H7 (cell line): Measurements from ENCODE around the gene LRRC4C. TPM values are rescaled to one million over a fixed set of nuclear protein-coding genes. Genes with fewer than 3 reads are reported as not detected.

ENCODE experiments used
- DNase-seq: peaks from one replicate; pipeline ENCODE4 v3.0.0; 2012
- H3K27me3 ChIP-seq: 2 replicates; pipeline ENCODE4 v1.6.0; 2011; ENCODE audit warnings: mild to moderate bottlenecking, low read length; ENCODE audit not compliant: control insufficient read depth, insufficient read depth
- H3K36me3 ChIP-seq: replicated peaks from 2 replicates; pipeline ENCODE4 v1.5.1; 2011; ENCODE audit warnings: low read length; ENCODE audit not compliant: control insufficient read depth, insufficient read depth
- H3K4me3 ChIP-seq: 2 replicates; pipeline ENCODE4 v1.5.1; 2011; ENCODE audit warnings: low read depth, mild to moderate bottlenecking, control low read depth, low read length, moderate library complexity; ENCODE audit not compliant: insufficient read depth
- total RNA-seq: library from RNA; depleted of rRNA; stranded (reverse); fragments of >200 nt; shearing (Covaris generic); gene quantifications from 2 replicates; pipeline ENCODE4 v1.2.3, GENCODE V29; 2014

The LRRC4C gene
- total RNA-seq, 1 experiment from 2014 or later, result 0.66 TPM

DNA sequence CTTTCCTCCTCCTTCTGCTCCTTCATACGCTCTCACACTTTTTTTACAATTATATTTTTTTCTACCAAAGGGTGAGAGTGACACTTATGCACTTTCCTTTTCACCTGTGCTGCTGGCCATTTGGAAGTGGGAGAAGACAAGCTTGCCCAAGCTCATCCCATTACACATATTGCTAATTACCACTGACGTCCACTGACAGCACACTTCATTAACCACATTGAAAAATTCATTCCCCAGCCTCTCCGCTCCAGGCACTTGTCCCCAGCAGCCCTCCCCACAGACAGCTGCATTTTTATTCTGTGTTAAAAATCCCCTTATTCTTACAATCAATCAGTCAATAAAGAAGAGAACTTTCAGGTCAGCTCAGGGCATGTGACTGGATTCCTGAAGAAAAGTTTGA lies 175.1 kb downstream of the LRRC4C start:
- no peak for DNase-seq
- no peaks in the 10 kb centered on the region for H3K27me3 ChIP-seq
- no peak overlapping the region for H3K4me3 ChIP-seq
- H3K36me3 ChIP-seq, result no peaks in the 10 kb centered on the region

DNA sequence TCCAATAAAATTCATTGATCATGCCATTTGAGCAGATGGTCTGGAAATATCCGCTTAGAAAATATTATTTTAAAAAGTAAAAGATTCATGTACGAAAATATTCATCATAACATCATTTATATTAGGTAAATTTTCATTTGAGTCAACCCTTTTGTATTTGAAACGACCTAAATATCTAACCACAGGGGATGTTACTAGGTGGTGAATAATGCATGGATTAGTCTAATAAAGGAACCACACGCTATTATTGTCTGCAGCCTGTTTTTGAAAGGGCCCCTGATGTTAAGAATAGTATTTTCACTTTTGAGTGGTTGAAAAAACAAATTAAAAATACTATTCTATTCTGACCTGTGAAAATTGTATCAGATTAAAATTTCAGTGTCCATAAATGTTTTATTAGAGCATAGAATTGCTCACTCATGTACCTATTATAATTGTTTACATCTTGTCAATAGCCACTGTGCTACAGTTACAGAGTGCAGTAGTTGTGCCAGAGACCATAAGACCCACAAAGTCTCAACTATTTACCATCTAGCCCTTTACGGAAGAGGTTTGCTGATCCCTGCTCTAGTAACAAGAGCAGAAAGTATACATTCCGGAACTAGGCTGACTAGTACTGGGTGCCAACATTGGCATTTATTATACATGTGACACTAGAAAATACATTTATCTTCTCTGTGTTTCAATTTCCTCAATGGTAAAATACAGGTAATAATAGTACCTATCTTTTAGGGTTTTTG lies 176.1 kb downstream of the LRRC4C start:
- H3K4me3 ChIP-seq, result no peak overlapping the region
- DNase-seq, result no peak
- no peaks in the 10 kb centered on the region for H3K27me3 ChIP-seq
- no peaks in the 10 kb centered on the region for H3K36me3 ChIP-seq

- Histone ChIP-seq H3K4me3 (no peak overlapping the region), H3K36me3 (no peaks in the 10 kb centered on the region), H3K27me3 (no peaks in the 10 kb centered on the region)
- no peak for DNase-seq
Observed at GRCh38 chr11:41282395-41282794, 177.1 kb downstream of the LRRC4C start.

GRCh38 chr11:41281131-41281742 lies 178.2 kb downstream of the LRRC4C start:
- Histone ChIP-seq H3K27me3 (no peaks in the 10 kb centered on the region), H3K36me3 (no peaks in the 10 kb centered on the region), H3K4me3 (no peak overlapping the region)
- no peak for DNase-seq

- Histone ChIP-seq H3K36me3 (no peaks in the 10 kb centered on the region), H3K4me3 (no peak overlapping the region), H3K27me3 (no peaks in the 10 kb centered on the region)
- DNase-seq, result no peak
Observed at GRCh38 chr11:41274831-41275230, 184.6 kb downstream of the LRRC4C start.

DNA sequence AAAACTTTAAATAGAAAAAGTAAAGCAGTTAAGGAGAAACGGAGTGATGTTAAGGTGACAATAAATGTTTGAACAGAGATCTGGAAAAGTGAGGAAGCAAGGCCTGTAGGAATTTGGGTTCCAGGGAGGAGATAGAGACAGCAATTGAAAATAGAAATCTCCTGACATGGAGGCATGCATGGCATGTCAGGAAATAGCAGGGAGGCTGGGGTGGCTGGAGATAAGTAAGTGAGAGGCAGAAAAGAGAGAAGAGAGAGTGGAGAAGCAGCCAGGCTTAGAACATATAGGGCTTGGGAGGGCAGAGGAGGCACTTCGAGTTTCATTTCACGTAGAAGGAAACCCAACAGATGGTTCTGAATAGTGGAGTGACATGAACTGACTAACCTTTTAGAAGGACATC lies 185.5 kb downstream of the LRRC4C start:
- no peaks in the 10 kb centered on the region for H3K27me3 ChIP-seq
- H3K36me3 ChIP-seq, result no peaks in the 10 kb centered on the region
- no peak for DNase-seq
- no peak overlapping the region for H3K4me3 ChIP-seq

- Histone ChIP-seq H3K27me3 (no peaks in the 10 kb centered on the region), H3K4me3 (no peak overlapping the region), H3K36me3 (no peaks in the 10 kb centered on the region)
- DNase-seq, result no peak
Observed at GRCh38 chr11:41267451-41267850, 192.0 kb downstream of the LRRC4C start.

DNA sequence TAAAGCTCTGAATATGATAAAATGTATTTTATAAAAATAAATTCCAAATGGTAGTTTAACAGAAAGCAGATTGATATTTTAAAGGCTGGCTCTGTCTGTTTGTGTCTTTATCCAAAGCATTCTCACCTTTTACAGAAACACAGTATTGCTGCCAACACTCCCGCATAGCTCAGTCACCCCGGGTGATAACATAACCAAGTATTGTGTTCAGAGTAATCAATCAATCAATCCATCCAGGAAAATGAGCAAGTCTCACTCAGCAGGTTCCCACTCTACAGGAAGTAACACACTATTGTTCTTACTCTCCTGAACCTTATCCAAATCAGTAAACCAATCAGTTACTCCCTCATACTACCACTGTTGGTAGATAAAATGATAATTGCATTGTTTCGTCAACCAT lies 203.4 kb downstream of the LRRC4C start:
- H3K27me3 ChIP-seq, result no peaks in the 10 kb centered on the region
- no peaks in the 10 kb centered on the region for H3K36me3 ChIP-seq
- no peak overlapping the region for H3K4me3 ChIP-seq
- DNase-seq, result no peak

DNA sequence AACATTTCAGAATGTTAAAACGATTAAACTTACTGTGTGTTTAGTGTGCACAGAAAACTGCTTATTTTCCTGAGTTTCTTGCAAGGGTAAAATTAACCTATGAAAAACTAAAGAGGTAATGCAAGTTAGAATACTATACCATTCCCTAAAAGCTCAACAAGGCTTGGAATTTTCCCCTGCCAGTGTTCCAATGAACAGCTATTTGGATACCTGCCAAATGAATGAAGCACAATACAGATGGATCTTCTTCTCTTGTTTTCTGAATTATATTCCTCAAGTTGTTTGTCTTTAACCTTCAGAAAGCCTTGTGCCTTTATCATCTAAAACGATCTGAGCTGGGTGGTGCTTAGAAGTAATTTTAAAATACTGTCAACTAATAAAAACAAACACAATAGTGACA lies 204.5 kb downstream of the LRRC4C start:
- no peak overlapping the region for H3K4me3 ChIP-seq
- H3K36me3 ChIP-seq, result no peaks in the 10 kb centered on the region

GRCh38 chr11:41250408-41250935 lies 209.0 kb downstream of the LRRC4C start:
- H3K4me3 ChIP-seq, result no peak overlapping the region
- no peaks in the 10 kb centered on the region for H3K36me3 ChIP-seq
- DNase-seq, result no peak
- H3K27me3 ChIP-seq, result no peaks in the 10 kb centered on the region

More for the DNA sequence above, 204.5 kb downstream of the LRRC4C start:
- H3K27me3 ChIP-seq, result no peaks in the 10 kb centered on the region
- no peak for DNase-seq

DNA sequence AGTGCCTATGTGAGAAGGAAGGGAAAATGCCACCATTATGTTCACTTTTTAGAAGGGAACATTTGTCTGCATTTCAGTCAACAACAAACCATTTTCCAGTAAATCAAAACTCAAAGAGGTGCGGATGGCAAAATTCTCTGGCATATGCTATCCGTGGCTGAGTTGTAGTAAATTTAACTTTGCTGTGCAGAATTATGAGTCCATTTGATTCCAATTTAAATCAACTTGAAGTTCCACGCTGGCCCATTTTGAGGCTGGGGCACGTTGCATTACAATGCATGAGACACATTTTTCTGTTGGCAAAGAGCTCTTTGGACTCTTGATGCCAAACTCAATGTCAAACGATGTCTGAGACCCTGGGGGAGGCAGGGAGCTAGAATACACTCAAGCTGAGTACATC lies 211.8 kb downstream of the LRRC4C start:
- H3K4me3 ChIP-seq, result no peak overlapping the region
- no peak for DNase-seq

GRCh38 chr11:41246399-41246745 lies 213.1 kb downstream of the LRRC4C start:
- DNase-seq, result no peak
- Histone ChIP-seq H3K4me3 (no peak overlapping the region), H3K36me3 (no peaks in the 10 kb centered on the region), H3K27me3 (no peaks in the 10 kb centered on the region)

More for the DNA sequence above, 211.8 kb downstream of the LRRC4C start:
- Histone ChIP-seq H3K27me3 (no peaks in the 10 kb centered on the region), H3K36me3 (no peaks in the 10 kb centered on the region)

DNA sequence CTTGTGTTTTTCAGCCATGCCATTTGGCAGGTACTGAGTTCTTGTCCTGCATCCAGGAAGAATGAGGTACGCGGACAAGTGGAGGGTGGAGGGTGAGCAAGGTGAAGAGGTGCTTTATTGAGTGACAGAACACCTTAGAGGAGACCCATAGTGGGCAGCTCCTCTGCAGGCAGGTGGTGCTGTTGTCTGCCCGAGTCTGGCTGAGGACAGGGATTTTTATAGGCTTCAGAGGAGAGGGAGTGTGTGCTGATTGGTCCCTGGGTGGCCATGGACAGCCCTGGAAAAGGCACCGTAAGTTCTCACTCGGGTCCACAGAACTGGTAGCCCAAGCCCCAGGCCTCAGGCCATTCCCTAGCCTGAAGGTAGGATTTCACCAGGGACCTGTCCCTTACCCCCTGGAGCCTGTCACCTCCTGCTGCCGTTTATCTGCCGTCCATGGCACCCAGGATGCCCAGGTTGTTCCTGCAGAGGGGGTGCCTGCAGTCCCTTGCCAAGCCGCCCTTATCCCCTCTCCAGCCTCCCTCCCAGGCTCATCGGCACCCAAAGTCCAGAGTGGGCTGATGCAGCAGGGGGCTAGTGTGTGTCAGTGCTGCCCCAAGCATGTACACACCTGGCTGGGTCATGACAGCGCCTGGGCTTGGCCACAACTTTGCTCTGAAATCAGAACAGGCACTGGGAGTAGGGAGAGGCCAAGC lies 213.6 kb downstream of the LRRC4C start:
- peak; percentile 24 for DNase-seq

GRCh38 chr11:41245184-41245583 lies 214.3 kb downstream of the LRRC4C start:
- Histone ChIP-seq H3K4me3 (no peak overlapping the region), H3K27me3 (no peaks in the 10 kb centered on the region), H3K36me3 (no peaks in the 10 kb centered on the region)
- no peak for DNase-seq

More for the DNA sequence above, 213.6 kb downstream of the LRRC4C start:
- H3K27me3 ChIP-seq, result no peaks in the 10 kb centered on the region
- H3K36me3 ChIP-seq, result no peaks in the 10 kb centered on the region
- H3K4me3 ChIP-seq, result no peak overlapping the region

GRCh38 chr11:41237382-41237781 lies 222.1 kb downstream of the LRRC4C start:
- Histone ChIP-seq H3K36me3 (no peaks in the 10 kb centered on the region), H3K4me3 (no peak overlapping the region), H3K27me3 (no peaks in the 10 kb centered on the region; the same call in 1 of the 2 replicates)
- DNase-seq, result peak; percentile 14
